Activated CD8-positive, alpha-beta memory T cell treated with anti-CD3 and anti-CD28 coated beads, Interleukin-2, amount 50 U/mL, for 4 hours (primary cell): ENCODE results near the gene LYST.
A peak's percentile ranks its signal among the peaks of the same experiment; 100 is the strongest.

ENCODE experiments used
- DNase-seq: peaks from one replicate; pipeline ENCODE4 v3.0.0-alpha.2; 2020

LYST gene

GRCh38 chr1:235883261-235883927 lies 16.7 kb upstream of the LYST start:
- DNase-seq, result no peak

GRCh38 chr1:235882816-235883215 lies 16.1 kb upstream of the LYST start:
- no peak for DNase-seq

- DNase-seq, result no peak
These were observed 15.4 kb upstream of the LYST start for GRCh38 chr1:235881930-235882700.

GRCh38 chr1:235878082-235878811 lies 11.5 kb upstream of the LYST start:
- no peak for DNase-seq

GRCh38 chr1:235876402-235876841 lies 9.7 kb upstream of the LYST start:
- DNase-seq, result no peak

- no peak for DNase-seq
These were observed 8.4 kb upstream of the LYST start for GRCh38 chr1:235875036-235875597.

GRCh38 chr1:235874261-235874660 lies 7.6 kb upstream of the LYST start:
- DNase-seq, result no peak

- no peak for DNase-seq
These were observed 6.9 kb upstream of the LYST start for GRCh38 chr1:235873571-235873970.

GRCh38 chr1:235873045-235873444 lies 6.3 kb upstream of the LYST start:
- DNase-seq, result no peak

- DNase-seq, result no peak
These were observed 5.6 kb upstream of the LYST start for GRCh38 chr1:235872270-235872669.

GRCh38 chr1:235867903-235868469 lies 1.3 kb upstream of the LYST start:
- DNase-seq, result peak; percentile 32

GRCh38 chr1:235866913-235867845 lies 473 bp upstream of the LYST start:
- peak; percentile 98 for DNase-seq

- no peak for DNase-seq
These were observed 1.0 kb downstream of the LYST start for GRCh38 chr1:235865565-235866204.

- DNase-seq, result no peak
These were observed 1.7 kb downstream of the LYST start for GRCh38 chr1:235864931-235865525.

- DNase-seq, result no peak
These were observed 2.2 kb downstream of the LYST start for GRCh38 chr1:235864469-235864868.

GRCh38 chr1:235863699-235864093 lies 3.0 kb downstream of the LYST start:
- DNase-seq, result no peak

- no peak for DNase-seq
These were observed 4.8 kb downstream of the LYST start for GRCh38 chr1:235861857-235862256.

- no peak for DNase-seq
These were observed 5.9 kb downstream of the LYST start for GRCh38 chr1:235860829-235861228.

- no peak for DNase-seq
These were observed 6.9 kb downstream of the LYST start for GRCh38 chr1:235859789-235860188.

GRCh38 chr1:235858766-235859165 lies 7.9 kb downstream of the LYST start:
- no peak for DNase-seq

GRCh38 chr1:235857756-235858155 lies 8.9 kb downstream of the LYST start:
- no peak for DNase-seq
